Activated CD8-positive, alpha-beta memory T cell treated with anti-CD3 and anti-CD28 coated beads for 4 hours (primary cell): Measurements from ENCODE around the gene ANAPC2.

Source experiments
- DNase-seq, 2 donors: peaks; one replicate each; pipeline ENCODE4 v3.0.0-alpha.2; 2020; ENCODE audit warnings: low read depth in 2 of 2

The ANAPC2 gene

GRCh38 chr9:137227853-137228505, 39.6 kb upstream of the ANAPC2 start:
- DNase-seq = no peak

- peak; percentile 64 to 69 for DNase-seq
Measured at GRCh38 chr9:137227054-137227852, 38.9 kb upstream of the ANAPC2 start, which contains the start of gene RNF224. Gene RNF224 (plus strand): TSS chr9:137227502. CDS start chr9:137228336, 834 bp downstream.

GRCh38 chr9:137226338-137227053, 38.1 kb upstream of the ANAPC2 start:
- DNase-seq = no peak

- no peak for DNase-seq
Measured at GRCh38 chr9:137225699-137226331, 37.5 kb upstream of the ANAPC2 start.

GRCh38 chr9:137224830-137225694, 36.7 kb upstream of the ANAPC2 start, which contains the start of gene CYSRT1:
Gene CYSRT1 (plus strand): TSS chr9:137225174. CDS start chr9:137225622, 448 bp downstream.
- no peak for DNase-seq

GRCh38 chr9:137223078-137223970, 35.0 kb upstream of the ANAPC2 start:
- DNase-seq = peak; percentile 97

GRCh38 chr9:137222190-137223077, 34.1 kb upstream of the ANAPC2 start, which contains the start of gene RNF208:
Gene RNF208 (minus strand): TSS chr9:137222240. CDS start chr9:137221212, 1,028 bp downstream.
- DNase-seq = no peak

GRCh38 chr9:137221506-137222111, 33.2 kb upstream of the ANAPC2 start:
- no peak for DNase-seq

GRCh38 chr9:137221095-137221505, 32.7 kb upstream of the ANAPC2 start:
- DNase-seq = no peak

GRCh38 chr9:137220317-137221094, 32.1 kb upstream of the ANAPC2 start:
- DNase-seq = no peak

GRCh38 chr9:137219757-137220316, 31.5 kb upstream of the ANAPC2 start:
- no peak for DNase-seq

GRCh38 chr9:137218754-137219271, 30.5 kb upstream of the ANAPC2 start:
- DNase-seq = no peak

GRCh38 chr9:137218212-137218753, 29.9 kb upstream of the ANAPC2 start:
- no peak for DNase-seq

- no peak for DNase-seq
Measured at GRCh38 chr9:137217276-137218211, 29.2 kb upstream of the ANAPC2 start.

GRCh38 chr9:137216188-137216965, 28.0 kb upstream of the ANAPC2 start:
- DNase-seq = no peak
